GM06990 (cell line): ENCODE results near the gene SARDH.
"Not testable (repeated sequence)": the region's sequence is repeated elsewhere in the genome, so short reads cannot be mapped to it uniquely, and the experiment has no call there.

Experiments used
- DNase-seq: peaks from one replicate; pipeline ENCODE4 v3.0.0-alpha.2; 2011; ENCODE audit not compliant: insufficient read length; ENCODE audit errors: extremely low read depth
- H3K27me3 ChIP-seq: replicated peaks from 2 replicates; pipeline ENCODE4 v1.6.0; 2011; ENCODE audit warnings: low read length; ENCODE audit not compliant: control insufficient read depth, insufficient read depth
- H3K36me3 ChIP-seq: 2 replicates; pipeline ENCODE4 v1.5.1; 2011; ENCODE audit warnings: low read length; ENCODE audit not compliant: control insufficient read depth, insufficient read depth
- H3K4me3 ChIP-seq: replicated peaks from 2 replicates; pipeline ENCODE4 v1.5.1; 2011; ENCODE audit warnings: low read depth, mild to moderate bottlenecking, control low read depth, low read length
- CTCF ChIP-seq: IDR thresholded peaks from 2 replicates; pipeline ENCODE4 v1.5.1; 2011; ENCODE audit warnings: low read length, control low read depth, mild to moderate bottlenecking, inconsistent platforms; ENCODE audit not compliant: insufficient read depth, poor library complexity, severe bottlenecking

The SARDH gene

GRCh38 chr9:133754688-133755227 lies 16.6 kb upstream of the SARDH start:
- no peak for TF ChIP-seq CTCF
- no peaks in the 10 kb centered on the region for H3K36me3 ChIP-seq
- H3K4me3 ChIP-seq, result no peak overlapping the region
- H3K27me3 ChIP-seq, result no peaks in the 10 kb centered on the region
- no peak for DNase-seq

GRCh38 chr9:133754187-133754586 lies 16.0 kb upstream of the SARDH start:
- H3K36me3 ChIP-seq, result no peaks in the 10 kb centered on the region
- DNase-seq, result no peak
- H3K4me3 ChIP-seq, result no peak overlapping the region
- H3K27me3 ChIP-seq, result no peaks in the 10 kb centered on the region
- no peak for TF ChIP-seq CTCF

- H3K27me3 ChIP-seq, result no peaks in the 10 kb centered on the region
- no peak for TF ChIP-seq CTCF
- H3K36me3 ChIP-seq, result no peaks in the 10 kb centered on the region
- no peak for DNase-seq
- H3K4me3 ChIP-seq, result no peak overlapping the region
Observed at GRCh38 chr9:133752739-133753446, 14.7 kb upstream of the SARDH start.

- H3K36me3 ChIP-seq, result no peaks in the 10 kb centered on the region
- DNase-seq, result no peak
- no peak for TF ChIP-seq CTCF
- H3K4me3 ChIP-seq, result no peak overlapping the region
- H3K27me3 ChIP-seq, result no peaks in the 10 kb centered on the region
Observed at GRCh38 chr9:133750982-133751649, 13.0 kb upstream of the SARDH start.

GRCh38 chr9:133747309-133747708 lies 9.2 kb upstream of the SARDH start:
- H3K27me3 ChIP-seq, result no peaks in the 10 kb centered on the region
- no peak for TF ChIP-seq CTCF
- H3K4me3 ChIP-seq, result no peak overlapping the region
- no peak for DNase-seq
- H3K36me3 ChIP-seq, result no peaks in the 10 kb centered on the region

- H3K27me3 ChIP-seq, H3K4me3 ChIP-seq, H3K36me3 ChIP-seq, DNase-seq: not testable (repeated sequence)
Observed at GRCh38 chr9:133744528-133744927, 6.4 kb upstream of the SARDH start.
